Erythroblast (primary cell): ENCODE data around the gene NKIRAS1.

Experiments used
- GATA1 ChIP-seq: IDR thresholded peaks from 2 replicates; pipeline ENCODE4 v1.6.1; 2011; ENCODE audit warnings: low read depth, mild to moderate bottlenecking, control low read depth, low read length, moderate library complexity
- POLR2A ChIP-seq: IDR thresholded peaks from 2 replicates; pipeline ENCODE4 v1.6.1; 2011; ENCODE audit warnings: mild to moderate bottlenecking, low read length

GRCh38 chr3:23948761-23949160 lies 32.0 kb upstream of the NKIRAS1 start:
- no peak for TF ChIP-seq POLR2A
- TF ChIP-seq GATA1, result no peak
